Measurements from ENCODE around the gene SLC38A5. TPM values are rescaled to one million over a fixed set of nuclear protein-coding genes. Genes with fewer than 3 reads are reported as not detected.

SLC38A5 gene
- total RNA-seq, 1 donor from 2014 or later, result 9.0 TPM

- Mint-ChIP-seq H3K27me3 (ENCODE audit: low read depth) (peaks cover 2% of the 10 kb centered on the region), H3K27ac (peak overlapping the region; percentile 18), H3K4me1 (peaks cover 29% of the 10 kb centered on the region), H3K9me3 (peaks cover 8% of the 10 kb centered on the region), H3K36me3 (no peaks in the 10 kb centered on the region), H3K4me3 (peak overlapping the region; percentile 60)
- no peak for TF ChIP-seq CTCF (IDR thresholded peaks at IDR 0.05; ENCODE audit: unreplicated experiment)
- no peak for DNase-seq (ENCODE audit: low spot score in 2 of 2, unreplicated experiment in 2 of 2)
Measured at GRCh38 chrX:48468693-48469691, 1.1 kb downstream of the SLC38A5 start.

GRCh38 chrX:48468247-48468671, 1.8 kb downstream of the SLC38A5 start:
- Mint-ChIP-seq H3K27me3 (ENCODE audit: low read depth) (peaks cover 2% of the 10 kb centered on the region), H3K4me1 (peaks cover 29% of the 10 kb centered on the region), H3K4me3 (peak overlapping the region; percentile 60), H3K27ac (no peak overlapping the region), H3K36me3 (no peaks in the 10 kb centered on the region), H3K9me3 (peaks cover 10% of the 10 kb centered on the region)
- DNase-seq (ENCODE audit: low spot score in 2 of 2, unreplicated experiment in 2 of 2), result no peak
- no peak for TF ChIP-seq CTCF (IDR thresholded peaks at IDR 0.05; ENCODE audit: unreplicated experiment)

- H3K4me3 Mint-ChIP-seq, result peak overlapping the region; percentile 60
- no peak for TF ChIP-seq CTCF (IDR thresholded peaks at IDR 0.05; ENCODE audit: unreplicated experiment)
- no peak for DNase-seq (ENCODE audit: low spot score in 2 of 2, unreplicated experiment in 2 of 2)
- H3K27ac Mint-ChIP-seq, result no peak overlapping the region
- H3K4me1 Mint-ChIP-seq, result peaks cover 25% of the 10 kb centered on the region
- H3K27me3 Mint-ChIP-seq (ENCODE audit: low read depth), result peaks cover 2% of the 10 kb centered on the region
- peaks cover 15% of the 10 kb centered on the region for H3K9me3 Mint-ChIP-seq
- no peaks in the 10 kb centered on the region for H3K36me3 Mint-ChIP-seq
Measured at GRCh38 chrX:48467281-48467761, 2.7 kb downstream of the SLC38A5 start.

GRCh38 chrX:48466696-48467095, 3.4 kb downstream of the SLC38A5 start:
- Mint-ChIP-seq H3K27me3 (ENCODE audit: low read depth) (peaks cover 2% of the 10 kb centered on the region), H3K4me1 (peaks cover 25% of the 10 kb centered on the region), H3K9me3 (peaks cover 15% of the 10 kb centered on the region), H3K36me3 (no peaks in the 10 kb centered on the region), H3K4me3 (no peak overlapping the region), H3K27ac (no peak overlapping the region)
- no peak for TF ChIP-seq CTCF (IDR thresholded peaks at IDR 0.05; ENCODE audit: unreplicated experiment)
- no peak for DNase-seq (ENCODE audit: low spot score in 2 of 2, unreplicated experiment in 2 of 2)

GRCh38 chrX:48465336-48465933, 4.6 kb downstream of the SLC38A5 start:
- peak overlapping the region; percentile 13 for H3K4me3 Mint-ChIP-seq
- H3K36me3 Mint-ChIP-seq, result peaks cover 3% of the 10 kb centered on the region
- H3K27me3 Mint-ChIP-seq (ENCODE audit: low read depth), result peaks cover 2% of the 10 kb centered on the region
- H3K27ac Mint-ChIP-seq, result no peak overlapping the region
- no peak for DNase-seq (ENCODE audit: low spot score in 2 of 2, unreplicated experiment in 2 of 2)
- H3K9me3 Mint-ChIP-seq, result peaks cover 16% of the 10 kb centered on the region
- no peak for TF ChIP-seq CTCF (IDR thresholded peaks at IDR 0.05; ENCODE audit: unreplicated experiment)
- H3K4me1 Mint-ChIP-seq, result peaks cover 20% of the 10 kb centered on the region
